Glutamatergic neuron (in vitro differentiated cells): Measurements from ENCODE around the gene DCN. TPM values are rescaled to one million over a fixed set of nuclear protein-coding genes. Genes with fewer than 3 reads are reported as not detected.
A peak's percentile ranks its signal among the peaks of the same experiment; 100 is the strongest.

Source experiments
- DNase-seq: peaks from one replicate; pipeline ENCODE4 v3.0.0; 2022
- H3K27ac Mint-ChIP-seq: one replicate; pipeline ENCODE4 v1.8.0; 2020; ENCODE audit warnings: mild to moderate bottlenecking, mixed read lengths, inconsistent platforms; ENCODE audit not compliant: unreplicated experiment
- H3K27me3 Mint-ChIP-seq: one replicate; pipeline ENCODE4 v1.8.0; 2020; ENCODE audit warnings: mild to moderate bottlenecking, moderate library complexity, mixed read lengths, inconsistent platforms; ENCODE audit not compliant: unreplicated experiment
- H3K36me3 Mint-ChIP-seq: one replicate; pipeline ENCODE4 v1.8.0; 2020; ENCODE audit warnings: mild to moderate bottlenecking, mixed read lengths, inconsistent platforms; ENCODE audit not compliant: unreplicated experiment
- H3K4me1 Mint-ChIP-seq: one replicate; pipeline ENCODE4 v1.8.0; 2020; ENCODE audit warnings: mild to moderate bottlenecking, low read depth, mixed read lengths, inconsistent platforms; ENCODE audit not compliant: unreplicated experiment
- H3K4me3 Mint-ChIP-seq: one replicate; pipeline ENCODE4 v1.8.0; 2020; ENCODE audit warnings: mild to moderate bottlenecking, mixed read lengths, inconsistent platforms; ENCODE audit not compliant: unreplicated experiment
- H3K9me3 Mint-ChIP-seq: one replicate; pipeline ENCODE4 v1.8.0; 2020; ENCODE audit warnings: mild to moderate bottlenecking, moderate library complexity, mixed read lengths, inconsistent platforms; ENCODE audit not compliant: unreplicated experiment
- CTCF ChIP-seq: fragments of 200-600 bp; sonication (generic); IDR thresholded peaks from one replicate; pipeline ENCODE4 v1.5.0; 2021; ENCODE audit not compliant: partially characterized antibody, unreplicated experiment
- total RNA-seq: library from RNA; stranded (reverse); fragmentation: NEBNext Ultra II Directional; extraction: Animal tissue kit (Norgen Biotek cat#: 25700); gene quantifications from one replicate; pipeline ENCODE4 v1.2.1, GENCODE V29; 2021; ENCODE audit not compliant: unreplicated experiment

DCN gene
- total RNA-seq, 1 donor from 2014 or later = not detected

GRCh38 chr12:91171476-91171875 is 11.1 kb downstream of the DCN start:
- H3K27ac Mint-ChIP-seq = peak overlapping the region; percentile 11
- TF ChIP-seq CTCF = no peak

GRCh38 chr12:91163116-91163515 is 19.5 kb downstream of the DCN start:
- Mint-ChIP-seq H3K4me3 (no peak overlapping the region), H3K36me3 (no peaks in the 10 kb centered on the region), H3K9me3 (no peaks in the 10 kb centered on the region), H3K27me3 (no peaks in the 10 kb centered on the region), H3K27ac (no peak overlapping the region), H3K4me1 (no peaks in the 10 kb centered on the region)
- no peak for DNase-seq
- no peak for TF ChIP-seq CTCF

More at GRCh38 chr12:91171476-91171875, 11.1 kb downstream of the DCN start:
- H3K4me3 Mint-ChIP-seq = no peak overlapping the region
- H3K4me1 Mint-ChIP-seq = peaks cover 6% of the 10 kb centered on the region
- no peaks in the 10 kb centered on the region for H3K27me3 Mint-ChIP-seq
- DNase-seq = peak; percentile 23
- no peaks in the 10 kb centered on the region for H3K9me3 Mint-ChIP-seq
- H3K36me3 Mint-ChIP-seq = no peaks in the 10 kb centered on the region

- Mint-ChIP-seq H3K27ac (no peak overlapping the region), H3K4me1 (no peaks in the 10 kb centered on the region), H3K4me3 (no peak overlapping the region), H3K27me3 (no peaks in the 10 kb centered on the region), H3K9me3 (no peaks in the 10 kb centered on the region), H3K36me3 (no peaks in the 10 kb centered on the region)
- DNase-seq = no peak
- TF ChIP-seq CTCF = no peak
Measured at GRCh38 chr12:91161009-91161408, 21.6 kb downstream of the DCN start.

GRCh38 chr12:91155990-91156389 is 26.6 kb downstream of the DCN start:
- H3K4me1 Mint-ChIP-seq = peaks cover 3% of the 10 kb centered on the region
- H3K9me3 Mint-ChIP-seq = no peaks in the 10 kb centered on the region
- no peaks in the 10 kb centered on the region for H3K27me3 Mint-ChIP-seq
- no peak for DNase-seq
- H3K4me3 Mint-ChIP-seq = no peak overlapping the region
- H3K27ac Mint-ChIP-seq = no peak overlapping the region
- TF ChIP-seq CTCF = no peak
- H3K36me3 Mint-ChIP-seq = no peaks in the 10 kb centered on the region

- no peak overlapping the region for H3K4me3 Mint-ChIP-seq
- H3K36me3 Mint-ChIP-seq = no peaks in the 10 kb centered on the region
- peaks cover 3% of the 10 kb centered on the region for H3K4me1 Mint-ChIP-seq
- H3K9me3 Mint-ChIP-seq = no peaks in the 10 kb centered on the region
- no peak overlapping the region for H3K27ac Mint-ChIP-seq
- TF ChIP-seq CTCF = no peak
- H3K27me3 Mint-ChIP-seq = no peaks in the 10 kb centered on the region
- no peak for DNase-seq
Measured at GRCh38 chr12:91154131-91154530, 28.5 kb downstream of the DCN start.
